Stomach (tissue), 9 donors: ENCODE data around the gene CHEK1. TPM values are rescaled to one million over a fixed set of nuclear protein-coding genes. Genes with fewer than 3 reads are reported as not detected.

Experiments used
- DNase-seq, 2 donors: peaks; one replicate each; pipeline versions ENCODE4 v3.0.0 to v3.0.0-alpha.2; 2013 to 2019
- H3K27ac ChIP-seq, 5 donors: fragments of 200-600 bp in 4 of 5; sonication (generic) in 4 of 5; one replicate each; pipeline ENCODE4 v1.5.1; 2013 to 2019; ENCODE audit warnings: mild to moderate bottlenecking in 1 of 5, moderate library complexity in 1 of 5
- H3K27me3 ChIP-seq, 3 donors: fragments of 200-600 bp; sonication (generic); one replicate each; pipeline ENCODE4 v1.5.1; 2017 to 2019; ENCODE audit warnings: mixed run types in 1 of 3
- H3K36me3 ChIP-seq, 4 donors: fragments of 200-600 bp; sonication (generic); 1 replicate in 3 of 4; 2 replicates in 1 of 4; pipeline ENCODE4 v1.5.1; 2016 to 2019
- H3K4me1 ChIP-seq, 4 donors: fragments of 200-600 bp; sonication (generic); one replicate each; pipeline ENCODE4 v1.5.1; 2016 to 2019
- H3K4me3 ChIP-seq, 4 donors: fragments of 200-600 bp; sonication (generic) in 3 of 4; one replicate each; pipeline ENCODE4 v1.5.1; 2016 to 2019; ENCODE audit warnings: mild to moderate bottlenecking in 1 of 4
- H3K9me3 ChIP-seq, 4 donors: fragments of 200-600 bp; sonication (generic); one replicate each; pipeline ENCODE4 v1.5.1; 2016 to 2019
- CTCF ChIP-seq, 7 experiments: fragments of 450-650 bp in 4 of 7; fragments of 200-600 bp in 3 of 7; sonication (generic) in 3 of 7; IDR thresholded peaks; one replicate each; pipeline ENCODE4 v1.5.1; 2016 to 2019; ENCODE audit warnings: antibody characterized with exemption in 7 of 7, control low read depth in 2 of 7, mild to moderate bottlenecking in 1 of 7
- EP300 ChIP-seq: sonication (generic); formaldehyde crosslinking; IDR thresholded peaks from one replicate; pipeline ENCODE4 v1.6.1; 2017; ENCODE audit warnings: antibody characterized with exemption
- POLR2AphosphoS5 ChIP-seq, 3 donors: sonication (generic); formaldehyde crosslinking; IDR thresholded peaks; one replicate each; pipeline ENCODE4 v1.6.1; 2016; ENCODE audit warnings: antibody characterized with exemption in 3 of 3
- WGBS, 5 donors: extraction: QIAGEN DNeasy Blood & Tissue Kit in 3 of 5; methylation state at CpG; one replicate each; pipeline versions ENCODE4 v1.1.5 to v1.1.7; 2013 to 2018; 5-methylcytosine and 5-hydroxymethylcytosine counted together
- intact Hi-C: fragments of 100-400 bp; cut with DNase I; formaldehyde crosslinking; loops from one replicate; pipeline ENCODE4 v1.15.1; 2023; ENCODE audit warnings: low total_unique reads
- polyA plus RNA-seq, 3 donors: library from polyadenylated mRNA; stranded (reverse); fragments of 200-250 nt; gene quantifications; one replicate each; pipeline ENCODE4 v1.2.3, GENCODE V29; 2013
- small RNA-seq, 4 donors: library from RNA; depleted of rRNA; stranded (forward); fragments of <200 nt; gene quantifications; one replicate each; pipeline ENCODE3, GENCODE V24; 2016
- total RNA-seq, 5 donors: library from RNA; depleted of rRNA; stranded (reverse); fragments of >200 nt; gene quantifications; one replicate each; pipeline versions ENCODE4 v1.1.0 to v1.2.3, GENCODE V29; 2014 to 2016
- donor health status: healthy with polysubstance abuse.
- donor health status: Bipolar disorder and iron deficiency.
- donor health status: healthy.

Gene CHEK1
- total and polyA plus RNA-seq, 8 donors, result 0.14 to 19.3 (median 3.4) TPM; not detected in 1

- no peaks in the 10 kb centered on the region for H3K27me3 ChIP-seq
- intact Hi-C loops, result no loop called here
- DNase-seq, result no peak
- no peaks in the 10 kb centered on the region for H3K4me1 ChIP-seq
- no peak for TF ChIP-seq EP300
- no peak for TF ChIP-seq POLR2AphosphoS5 (IDR thresholded peaks at IDR 0.05)
- WGBS, 5 donors, result 78 to 82% (median 79%) methylated on average over 6 of the region's 6 CpGs
- no peak overlapping the region for H3K27ac ChIP-seq
- peaks cover 0 to 11% (median 3%) of the 10 kb centered on the region in 4 donors for H3K9me3 ChIP-seq
- no peak overlapping the region for H3K4me3 ChIP-seq
- no peaks in the 10 kb centered on the region for H3K36me3 ChIP-seq
Measured at GRCh38 chr11:125720781-125721180, 95.8 kb downstream of the CHEK1 start.

- no peak overlapping the region for H3K27ac ChIP-seq
- 72 to 100% (median 86%) methylated on average over 1 of the region's 1 CpG for WGBS, 5 donors
- DNase-seq, result peak in 1 of 2 donors; percentile 23
- peak in 1 of 7 experiments; percentile 11 for TF ChIP-seq CTCF (IDR thresholded peaks at IDR 0.05)
- TF ChIP-seq POLR2AphosphoS5 (IDR thresholded peaks at IDR 0.05), result no peak
- H3K4me1 ChIP-seq, result no peaks in the 10 kb centered on the region
- no peaks in the 10 kb centered on the region for H3K9me3 ChIP-seq
- no peaks in the 10 kb centered on the region for H3K27me3 ChIP-seq
- H3K4me3 ChIP-seq, result no peak overlapping the region
- intact Hi-C loops, result no loop called here
- H3K36me3 ChIP-seq, result no peaks in the 10 kb centered on the region
Measured at GRCh38 chr11:125724125-125724524, 99.2 kb downstream of the CHEK1 start.

Small RNA genes within 50 kb of the gene (small RNA-seq; reads per million reads assigned to genes)
- 0 reads per million in 4 donors for gene RNU2-35P

Other genes starting within 250 kb of the CHEK1 start
- gene FEZ1, start 128.9 kb upstream of the CHEK1 start, total RNA-seq, result 10 to 100 TPM in 4 of 5 donors, under 1 TPM in 1; 0.87 to 94.5 (median 14.7) TPM
- gene FEZ1, start 128.9 kb upstream of the CHEK1 start, polyA plus RNA-seq, result 10 to 100 TPM; 13.2 to 19.2 (median 15.4) TPM
- gene EI24, start 55.7 kb upstream of the CHEK1 start, total RNA-seq, result 100 to 1,000 TPM in 4 of 5 donors, 10 to 100 TPM in 1; 52.5 to 169 (median 106) TPM
- gene EI24, start 55.7 kb upstream of the CHEK1 start, polyA plus RNA-seq, result 10 to 100 TPM; 42.8 to 70.1 (median 61.4) TPM
- gene STT3A, start 32.3 kb upstream of the CHEK1 start, total RNA-seq, result 100 to 1,000 TPM in 1 of 5 donors, 10 to 100 TPM in 4; 19.4 to 113 (median 60.1) TPM
- gene STT3A, start 32.3 kb upstream of the CHEK1 start, polyA plus RNA-seq, result 10 to 100 TPM; 24.3 to 35.6 (median 29.9) TPM
- not detected for gene ACRV1, start 55.7 kb downstream of the CHEK1 start, total RNA-seq
- not detected for gene ACRV1, start 55.7 kb downstream of the CHEK1 start, polyA plus RNA-seq
- not detected for gene PATE1, start 121.1 kb downstream of the CHEK1 start, total RNA-seq
- not detected for gene PATE1, start 121.1 kb downstream of the CHEK1 start, polyA plus RNA-seq
- gene PATE2, start 153.7 kb downstream of the CHEK1 start, total RNA-seq, result not detected
- gene PATE2, start 153.7 kb downstream of the CHEK1 start, polyA plus RNA-seq, result not detected
- gene PATE3, start 163.0 kb downstream of the CHEK1 start, total RNA-seq, result not detected
- not detected for gene PATE3, start 163.0 kb downstream of the CHEK1 start, polyA plus RNA-seq
- not detected for gene PATE4, start 208.2 kb downstream of the CHEK1 start, total RNA-seq
- gene PATE4, start 208.2 kb downstream of the CHEK1 start, polyA plus RNA-seq, result not detected